Measurements from ENCODE around the gene SLC35E1. TPM values are rescaled to one million over a fixed set of nuclear protein-coding genes. Genes with fewer than 3 reads are reported as not detected.
"Not testable (repeated sequence)": the region's sequence is repeated elsewhere in the genome, so short reads cannot be mapped to it uniquely, and the experiment has no call there.

The SLC35E1 gene
- total RNA-seq, 1 donor from 2014 or later = 24.8 TPM

GRCh38 chr19:16522559-16523377 lies 49.4 kb downstream of the SLC35E1 start:
- no peak for DNase-seq (ENCODE audit: low read depth in 2 of 2)

DNA sequence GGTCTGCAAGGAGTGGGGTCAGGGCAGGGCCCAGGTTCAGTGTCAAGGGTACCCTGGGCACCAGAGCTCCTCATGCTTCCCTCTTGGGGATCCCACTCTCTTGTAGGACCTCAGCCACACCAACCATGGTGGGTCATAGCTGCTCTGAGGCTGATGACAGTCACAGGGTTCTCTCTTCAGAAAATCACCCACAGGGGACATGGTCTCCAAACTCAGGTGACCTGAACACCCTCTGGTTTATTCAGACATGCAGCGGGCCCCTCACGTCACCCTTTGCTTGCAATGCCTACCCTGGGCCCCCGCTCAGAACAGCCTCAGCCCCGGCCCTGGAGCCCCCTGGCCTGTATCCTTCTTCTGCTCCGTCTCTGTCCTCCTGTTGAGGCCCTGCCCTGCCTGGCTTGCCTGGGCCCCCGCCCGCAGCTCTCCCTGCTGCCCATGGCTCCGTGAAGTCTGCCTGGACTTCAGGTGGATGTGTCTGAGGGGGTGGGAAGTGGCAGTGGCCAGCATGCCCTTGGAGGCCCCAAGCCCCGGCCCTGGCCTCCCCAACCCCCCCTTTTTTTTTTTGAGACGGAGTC lies 50.4 kb downstream of the SLC35E1 start:
- no peak for DNase-seq (ENCODE audit: low read depth in 2 of 2)

DNA sequence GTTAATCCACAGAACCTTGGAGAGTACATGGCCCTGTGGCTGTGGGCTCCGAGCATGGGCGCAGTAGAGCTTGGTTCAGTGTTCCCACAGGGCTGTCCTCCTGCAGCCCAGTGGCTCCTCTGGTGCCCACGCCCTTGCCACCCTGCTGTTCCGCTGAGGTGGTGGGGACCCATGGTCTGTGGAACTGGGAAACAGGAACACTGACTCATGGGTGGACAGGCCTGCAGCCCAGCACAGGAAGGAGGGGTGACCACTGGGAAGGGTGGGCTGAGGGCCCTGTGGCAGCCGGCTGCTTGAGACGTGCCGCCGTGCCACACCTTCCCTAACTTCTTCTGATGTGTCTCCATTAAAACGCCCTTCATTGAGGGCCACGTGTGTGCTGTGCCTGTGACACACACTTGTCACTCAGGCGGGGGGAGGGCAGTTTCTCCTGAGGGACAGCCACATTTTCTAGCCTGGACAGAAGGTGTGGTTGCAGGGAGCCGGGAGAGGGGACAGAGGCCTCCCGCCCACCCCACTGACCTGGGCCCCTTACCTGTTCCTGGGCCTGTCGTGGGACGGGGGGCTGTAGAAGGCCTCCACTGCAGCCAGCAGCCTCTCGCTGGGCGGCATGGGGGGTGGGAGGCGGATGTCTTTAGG lies 51.1 kb downstream of the SLC35E1 start:
- DNase-seq (ENCODE audit: low read depth in 2 of 2) = peak in 1 of 2 donors; percentile 41

DNA sequence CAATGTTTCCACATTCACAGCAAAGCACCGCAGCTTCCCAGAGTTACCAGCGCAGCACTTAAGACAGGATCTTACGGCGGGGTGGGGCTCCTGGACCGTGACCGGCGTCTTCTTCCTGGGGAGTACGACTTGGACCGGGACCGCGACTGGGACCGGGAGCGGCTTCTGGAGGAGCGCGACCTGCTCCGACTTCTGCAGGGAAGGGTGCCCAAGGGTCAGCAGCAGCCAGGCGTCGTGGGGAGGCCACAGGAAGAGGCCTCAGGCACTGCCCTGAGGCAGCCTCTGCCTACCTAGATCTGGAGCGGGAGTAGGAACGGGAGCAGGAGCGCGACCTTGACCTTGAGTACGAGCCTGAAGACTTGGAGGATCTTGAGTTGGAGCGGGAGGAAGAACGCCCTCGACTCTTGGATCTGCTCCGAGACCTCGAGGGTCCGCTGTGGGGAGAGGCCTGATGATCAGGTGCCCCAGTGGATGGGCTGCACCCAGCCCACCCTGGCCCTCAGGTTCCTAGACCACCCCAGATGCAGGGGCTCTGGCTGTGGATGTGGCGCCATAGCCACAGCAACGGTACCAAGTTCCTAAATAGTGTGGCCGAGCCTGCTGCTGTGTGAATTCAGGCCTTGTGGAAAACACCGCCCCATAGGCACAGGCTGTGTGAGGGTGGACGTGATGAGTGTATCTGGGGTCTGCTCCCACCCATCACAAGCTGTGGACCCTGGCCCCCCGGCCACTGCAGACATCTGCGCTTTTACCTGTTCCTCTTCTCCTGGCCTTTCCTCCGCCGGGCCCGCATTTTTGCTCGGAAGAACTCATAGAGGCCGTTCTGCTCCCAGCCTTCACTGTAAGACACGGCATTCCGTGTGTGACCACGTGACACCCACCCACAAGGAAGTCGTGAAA lies 51.9 kb downstream of the SLC35E1 start:
- no peak for DNase-seq (ENCODE audit: low read depth in 2 of 2)

DNA sequence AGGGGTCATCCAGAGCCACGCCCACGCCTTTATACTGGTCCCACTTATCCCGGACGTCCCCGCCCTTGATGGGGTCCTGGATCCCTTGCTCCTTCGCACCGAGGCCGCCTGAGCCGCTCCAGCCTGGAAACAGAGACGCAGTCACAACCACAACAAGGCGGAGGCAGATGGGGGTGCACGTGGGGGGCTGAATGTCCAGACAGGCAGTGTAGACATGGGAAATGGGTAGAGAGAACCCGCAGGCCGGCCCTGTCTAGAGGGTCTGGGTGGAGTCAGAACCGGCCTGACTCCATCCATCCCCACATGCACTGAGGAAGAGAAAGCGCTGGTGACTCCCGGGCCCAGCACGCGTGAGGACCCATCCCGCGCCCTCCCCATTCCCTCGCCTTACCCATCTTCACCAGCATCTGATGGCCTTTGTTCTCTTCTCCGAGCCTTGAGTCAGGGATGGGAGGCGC lies 53.0 kb downstream of the SLC35E1 start:
- DNase-seq (ENCODE audit: low read depth in 2 of 2) = no peak

DNA sequence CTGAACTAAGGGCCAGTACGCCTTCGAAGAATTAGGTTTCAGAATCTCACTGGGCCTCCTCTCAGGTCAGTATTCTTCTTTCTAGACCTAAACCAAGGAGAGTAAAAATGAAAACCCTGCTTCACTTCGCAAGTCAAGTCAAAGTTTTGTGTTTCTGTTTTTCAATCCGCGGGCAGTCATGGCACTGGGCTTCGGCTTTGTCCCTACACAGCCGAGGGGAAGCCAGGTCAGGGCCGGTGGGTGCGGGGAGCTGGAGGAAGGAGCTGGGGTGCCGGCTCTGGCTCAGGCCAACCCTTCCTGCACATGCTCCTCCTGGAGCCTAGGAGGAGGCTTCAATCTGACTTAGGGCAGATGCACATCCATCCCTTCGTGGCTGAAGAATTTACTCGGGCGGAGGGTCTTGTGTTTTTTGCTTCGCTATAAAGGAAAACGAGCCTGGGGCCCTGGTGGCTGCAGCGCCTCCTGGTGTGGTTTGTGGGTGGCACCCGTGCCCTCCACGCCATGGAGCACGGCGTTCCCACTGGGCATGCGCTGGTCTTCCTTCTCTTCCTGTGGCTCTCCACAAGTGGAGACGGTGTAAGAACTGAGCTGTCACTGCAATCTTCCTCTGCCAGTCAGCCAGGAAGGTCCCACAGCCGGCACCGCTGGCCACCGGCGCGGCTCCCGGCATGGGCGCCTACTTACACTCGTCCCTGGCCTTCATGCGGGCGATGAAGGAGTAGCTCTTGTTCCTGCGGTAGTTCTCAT lies 53.6 kb downstream of the SLC35E1 start:
- DNase-seq (ENCODE audit: low read depth in 2 of 2) = peak in 1 of 2 donors; percentile 17

DNA sequence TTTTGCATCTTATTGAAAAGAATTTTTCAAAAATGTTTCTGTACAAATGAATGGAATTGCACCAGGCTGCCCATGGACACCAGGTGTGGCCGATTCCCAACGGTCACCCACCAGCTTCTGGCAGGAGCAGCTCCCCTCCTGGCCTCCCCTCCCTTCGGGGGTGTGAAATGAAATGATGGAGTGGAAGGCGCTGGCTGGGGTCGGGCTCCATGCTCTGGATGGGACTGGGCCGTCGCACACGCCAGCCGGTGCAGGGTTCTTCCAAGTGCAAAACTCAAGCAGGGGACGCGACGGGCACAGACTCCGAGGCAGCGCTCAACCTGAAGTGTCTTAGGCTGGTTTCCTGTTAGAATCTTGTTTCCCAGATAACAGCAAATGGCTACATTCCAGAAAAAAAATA lies 54.2 kb downstream of the SLC35E1 start:
- no peak for DNase-seq (ENCODE audit: low read depth in 2 of 2)

DNA sequence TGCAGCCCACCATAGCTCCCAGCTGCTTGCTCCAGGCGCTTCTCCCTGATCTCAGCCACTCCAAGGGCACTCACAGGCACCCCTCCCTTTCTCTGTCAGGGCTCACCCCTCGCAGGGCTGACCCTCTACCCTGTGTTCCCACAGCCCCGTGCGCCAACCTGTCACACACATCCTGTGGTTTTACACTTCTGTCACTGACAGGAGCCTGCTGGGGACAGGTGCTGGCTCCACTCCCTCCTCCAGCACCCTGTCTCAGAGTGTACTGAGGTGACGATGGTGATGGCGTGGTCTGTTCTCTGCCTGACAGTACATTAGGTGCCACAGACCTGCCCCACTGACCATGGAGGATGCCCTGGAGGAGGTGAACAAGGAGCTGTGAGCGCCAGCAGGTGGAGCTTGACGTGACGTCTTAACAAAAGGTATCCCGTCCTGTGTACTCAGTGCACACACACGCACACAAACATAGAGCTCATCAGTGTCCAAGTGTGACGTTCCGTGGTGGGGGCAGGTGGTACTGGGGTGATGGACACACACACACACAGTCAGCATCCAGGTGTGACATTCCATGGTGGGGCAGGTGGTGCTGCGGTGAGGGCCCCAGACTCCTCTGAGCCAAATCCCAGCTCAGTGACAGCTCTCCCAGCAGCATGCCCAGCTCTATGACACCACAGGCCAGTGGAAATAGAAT lies 55.1 kb downstream of the SLC35E1 start:
- DNase-seq (ENCODE audit: low read depth in 2 of 2) = no peak

- no peak for DNase-seq (ENCODE audit: low read depth in 2 of 2)
Measured at GRCh38 chr19:16516381-16516780, 55.8 kb downstream of the SLC35E1 start.

GRCh38 chr19:16514383-16515019 lies 57.7 kb downstream of the SLC35E1 start:
- no peak for DNase-seq (ENCODE audit: low read depth in 2 of 2)

GRCh38 chr19:16512611-16513010 lies 59.6 kb downstream of the SLC35E1 start:
- DNase-seq (ENCODE audit: low read depth in 2 of 2) = not testable (repeated sequence)

DNA sequence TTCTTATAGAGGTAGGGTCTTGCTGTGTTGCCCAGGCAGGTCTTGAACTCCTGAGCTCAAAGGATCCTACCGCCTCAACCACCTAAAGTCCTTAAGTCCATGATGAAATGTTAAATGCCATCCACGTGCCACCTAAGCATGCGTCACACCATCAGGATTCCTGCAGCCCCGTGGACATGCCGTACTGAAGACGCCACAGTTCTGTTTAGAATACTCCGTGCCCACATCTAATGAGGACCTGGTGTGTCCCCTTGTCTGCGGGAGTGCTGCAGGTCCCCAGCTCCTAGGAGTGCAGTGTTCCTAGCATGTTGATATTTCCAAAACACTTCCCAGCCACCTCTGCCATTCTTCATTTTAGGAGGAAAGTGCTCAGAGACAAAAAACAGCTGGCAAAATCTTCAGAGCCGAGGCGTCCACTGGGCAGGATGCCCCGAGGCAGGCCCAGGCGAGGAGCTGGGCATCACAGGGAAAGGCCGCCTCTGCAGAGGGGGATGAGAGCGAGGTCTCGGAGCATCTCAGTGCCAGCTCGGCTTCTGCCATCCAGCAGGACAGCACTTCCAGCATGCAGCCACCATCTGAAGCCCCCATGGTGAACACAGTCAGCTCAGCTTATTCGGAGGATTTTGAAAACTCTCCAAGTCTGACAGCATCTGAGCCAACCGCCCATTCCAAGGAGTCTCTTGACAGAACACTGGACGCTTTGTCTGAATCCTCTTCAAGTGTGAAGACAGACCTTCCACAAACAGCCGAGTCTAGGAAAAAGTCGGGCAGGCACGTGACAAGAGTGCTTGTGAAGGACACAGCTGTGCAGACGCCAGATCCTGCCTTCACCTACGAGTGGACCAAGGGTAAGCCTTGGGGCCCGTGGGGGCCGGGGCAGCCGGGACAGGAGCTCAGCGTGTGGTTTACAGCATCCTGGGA lies 62.8 kb downstream of the SLC35E1 start:
- no peak for DNase-seq (ENCODE audit: low read depth in 2 of 2)

DNA sequence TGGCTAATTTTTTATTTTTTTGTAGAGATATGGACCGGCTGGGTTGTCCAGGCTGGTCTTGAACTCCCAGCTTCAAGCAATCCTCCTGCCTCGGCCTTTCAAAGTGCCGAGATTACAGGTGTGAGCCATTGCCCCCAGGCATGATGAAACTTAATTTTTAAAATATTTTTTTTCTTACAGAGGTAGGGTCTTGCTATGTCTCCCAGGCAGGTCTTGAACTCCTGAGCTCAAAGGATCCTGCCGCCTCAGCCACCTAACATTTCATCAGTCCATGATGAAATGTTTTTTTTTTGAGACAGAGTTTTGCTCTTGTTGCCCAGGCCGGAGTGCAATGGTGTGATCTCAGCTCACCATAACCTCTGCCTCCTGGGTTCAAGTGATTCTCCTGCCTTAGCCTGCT lies 63.7 kb downstream of the SLC35E1 start:
- no peak for DNase-seq (ENCODE audit: low read depth in 2 of 2)

- no peak for DNase-seq (ENCODE audit: low read depth in 2 of 2)
Measured at GRCh38 chr19:16506961-16507360, 65.3 kb downstream of the SLC35E1 start.

GRCh38 chr19:16506161-16506560 lies 66.1 kb downstream of the SLC35E1 start:
- DNase-seq (ENCODE audit: low read depth in 2 of 2) = not testable (repeated sequence)

DNA sequence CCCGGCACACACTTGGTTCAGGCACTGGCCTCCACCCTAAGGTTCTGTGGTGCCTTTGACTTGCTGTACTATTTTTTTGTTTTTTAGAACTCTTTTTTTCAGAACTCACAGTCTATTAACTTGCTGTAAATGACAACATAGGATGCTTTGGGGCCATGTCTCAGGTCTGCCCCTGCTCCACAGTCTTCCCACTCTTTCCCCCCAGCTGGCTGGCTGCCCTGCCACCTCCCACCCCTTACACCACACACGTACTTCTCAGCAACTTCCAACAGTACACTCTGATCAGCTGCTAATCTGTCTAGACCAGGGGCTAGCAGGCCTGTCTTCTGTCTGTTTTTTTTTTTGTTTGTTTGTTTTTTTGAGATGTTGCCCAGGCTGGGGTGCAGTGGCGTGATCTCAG lies 67.9 kb downstream of the SLC35E1 start:
- no peak for DNase-seq (ENCODE audit: low read depth in 2 of 2)
